IPS-18c (cell line): ENCODE data around the gene OGT.
"Not testable (repeated sequence)": the region's sequence is repeated elsewhere in the genome, so short reads cannot be mapped to it uniquely, and the experiment has no call there.

ENCODE experiments used
- H3K4me3 ChIP-seq: 2 replicates; pipeline ENCODE4 v1.7.0; 2013; ENCODE audit warnings: low read depth, mild to moderate bottlenecking, low read length, moderate library complexity; ENCODE audit not compliant: insufficient read depth
- H3K9me3 ChIP-seq: one replicate; pipeline ENCODE4 v1.6.1; 2013; ENCODE audit warnings: mild to moderate bottlenecking, low read length, moderate library complexity; ENCODE audit not compliant: control insufficient read depth, insufficient read depth

The OGT gene

DNA sequence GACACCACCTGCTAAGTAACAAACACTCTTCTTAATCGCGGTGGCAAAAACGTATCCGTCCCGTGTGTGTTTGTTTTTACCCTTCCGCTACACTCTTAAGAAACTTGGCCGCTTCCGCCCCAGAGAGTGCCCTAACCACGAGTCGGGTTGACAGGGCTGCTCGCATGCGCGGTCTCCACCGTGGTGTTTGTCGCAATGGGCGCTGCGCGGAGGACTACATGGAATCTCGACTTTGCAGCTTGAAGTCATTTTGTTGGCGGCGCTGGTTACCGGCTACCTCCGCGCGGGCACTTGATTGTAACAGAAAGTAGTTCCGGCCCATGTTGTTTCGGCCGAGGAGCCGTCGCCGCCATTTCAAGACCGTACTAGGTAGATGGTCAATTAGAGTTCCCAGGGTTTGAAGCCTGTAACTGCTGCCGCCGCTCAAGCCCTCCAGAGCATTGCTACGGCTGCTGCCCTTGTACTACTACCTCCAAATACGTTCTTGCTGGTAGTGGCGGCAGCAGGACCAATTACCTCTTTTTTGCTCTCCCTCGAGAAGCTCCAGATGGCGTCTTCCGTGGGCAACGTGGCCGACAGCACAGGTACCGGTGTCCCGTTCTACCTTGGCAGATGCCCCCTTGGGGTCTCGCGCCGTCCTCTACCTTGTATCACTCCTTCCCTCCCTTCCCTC lies at the start of gene OGT:
Gene OGT, plus strand, starts transcription at position 352 of the 673 bp plus-strand sequence. Its CDS starts 196 bp downstream, at position 548.
- peak within 1 kb of the TSS; percentile 72 for H3K4me3 ChIP-seq

GRCh38 chrX:71487814-71488213 lies 45.1 kb upstream of the OGT start:
- Histone ChIP-seq H3K4me3 (no peak overlapping the region), H3K9me3 (no peaks in the 10 kb centered on the region)

More for the DNA sequence above, at the start of gene OGT:
- peaks cover 7% of the 10 kb centered on the region for H3K9me3 ChIP-seq

- Histone ChIP-seq H3K9me3 (no peaks in the 10 kb centered on the region), H3K4me3 (no peak overlapping the region)
Measured at GRCh38 chrX:71489540-71489939, 43.4 kb upstream of the OGT start.

DNA sequence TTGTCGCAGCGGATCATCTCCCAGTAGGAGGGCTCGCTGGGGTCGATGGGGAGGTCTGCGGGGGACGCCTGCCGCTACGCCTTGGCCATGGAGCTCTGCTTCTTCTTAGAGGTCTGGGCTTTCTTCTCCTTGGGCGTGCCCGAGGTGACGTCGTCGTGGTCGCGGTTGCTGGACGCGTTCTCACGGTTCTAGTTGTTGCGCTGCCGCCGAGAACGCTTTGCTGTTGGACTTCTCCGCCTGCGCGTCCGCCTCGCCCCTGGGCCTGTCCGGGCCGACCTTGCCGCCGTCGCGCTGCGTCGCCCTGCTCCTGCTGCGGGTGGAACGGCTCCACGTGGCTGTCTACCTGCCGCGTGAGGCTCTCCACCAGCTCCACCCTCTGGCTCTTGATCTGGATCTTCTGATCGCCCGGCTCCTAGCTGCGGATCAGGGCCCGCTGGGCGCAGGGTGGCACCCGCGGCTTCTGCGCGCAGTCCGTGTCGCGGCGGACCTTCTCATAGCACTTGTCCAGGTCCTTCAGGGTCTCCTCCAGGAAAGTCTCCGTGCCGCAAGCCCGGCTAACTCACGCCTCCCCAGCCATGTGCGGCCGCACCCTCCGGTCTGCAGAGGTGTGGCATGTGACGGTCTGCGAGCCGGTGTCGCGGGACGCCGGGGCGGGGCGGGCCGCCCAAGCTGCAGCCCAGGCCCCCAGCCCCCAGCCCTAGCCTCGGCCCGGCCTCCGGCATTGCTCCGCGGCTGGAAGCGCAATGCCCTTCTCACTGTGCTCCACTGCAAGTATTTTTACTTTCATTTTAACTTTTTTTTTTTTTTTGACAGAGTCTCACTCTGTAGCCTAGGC lies 40.5 kb upstream of the OGT start:
- peaks cover 3% of the 10 kb centered on the region for H3K9me3 ChIP-seq
- no peak overlapping the region for H3K4me3 ChIP-seq

GRCh38 chrX:71493111-71493613 lies 39.7 kb upstream of the OGT start:
- Histone ChIP-seq H3K4me3 (no peak overlapping the region), H3K9me3 (peaks cover 3% of the 10 kb centered on the region)

DNA sequence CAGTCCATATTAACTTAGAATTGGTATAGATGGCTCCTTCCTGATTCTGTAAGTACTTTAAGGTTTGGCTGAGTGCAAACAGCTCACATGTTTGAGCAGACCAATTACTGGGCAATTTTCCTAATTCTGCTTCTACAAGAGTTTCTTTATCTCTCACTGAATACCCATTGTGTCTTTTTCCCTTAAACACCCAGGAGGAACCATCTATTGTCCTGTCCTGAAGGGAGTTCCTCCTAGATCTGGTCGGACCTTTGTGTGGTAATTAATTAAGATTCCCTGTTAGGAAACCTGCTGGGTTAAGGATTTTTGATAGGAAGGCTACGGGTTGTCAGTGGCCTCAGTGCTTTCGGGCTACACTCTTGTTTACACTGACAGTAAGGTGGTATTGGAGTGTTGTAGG lies 36.9 kb upstream of the OGT start:
- not testable (repeated sequence) for H3K9me3 ChIP-seq, H3K4me3 ChIP-seq

DNA sequence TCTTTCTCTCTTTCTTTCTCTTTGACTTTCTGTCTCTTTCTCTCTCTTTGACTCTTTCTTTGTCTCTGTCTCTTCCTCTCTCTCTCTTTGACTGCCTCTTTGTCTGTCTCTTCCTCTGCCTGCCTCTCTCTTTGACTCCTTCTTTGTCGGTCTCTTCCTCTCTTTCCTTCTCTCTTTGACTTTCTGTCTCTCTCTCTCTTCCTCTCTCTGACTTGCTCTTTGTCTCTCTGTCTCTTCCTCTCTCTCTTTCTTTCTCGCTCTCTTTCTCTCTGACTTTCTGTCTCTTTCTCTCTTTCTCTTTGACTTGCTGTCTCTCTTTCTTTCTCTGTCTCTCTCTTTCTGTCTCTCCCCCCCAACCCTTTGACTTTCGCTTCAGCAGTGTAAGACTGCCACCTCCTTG lies 36.4 kb upstream of the OGT start:
- Histone ChIP-seq H3K4me3 (no peak overlapping the region), H3K9me3 (peaks cover 3% of the 10 kb centered on the region)

GRCh38 chrX:71502080-71502479 lies 30.8 kb upstream of the OGT start:
- not testable (repeated sequence) for H3K4me3 ChIP-seq, H3K9me3 ChIP-seq

DNA sequence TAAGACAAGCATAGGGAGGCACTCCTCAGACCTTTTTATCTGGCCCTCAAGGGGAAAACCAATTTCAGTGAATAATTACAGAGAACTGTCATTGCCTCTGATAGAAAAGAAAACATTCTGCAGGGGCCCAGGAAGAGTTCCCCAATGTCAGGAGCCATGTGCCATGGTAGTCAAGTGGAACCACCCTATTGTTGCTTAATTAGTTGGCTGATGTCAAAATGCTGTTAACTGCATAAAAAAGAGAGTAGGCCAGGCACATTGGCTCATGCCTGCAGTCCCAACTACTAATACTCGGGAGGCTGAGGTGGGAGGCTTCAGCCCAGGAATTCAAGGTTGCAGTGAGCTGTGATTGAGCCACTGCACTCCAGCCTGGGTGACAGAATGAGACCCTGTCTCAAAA lies 28.6 kb upstream of the OGT start:
- no peak overlapping the region for H3K4me3 ChIP-seq
- no peaks in the 10 kb centered on the region for H3K9me3 ChIP-seq

DNA sequence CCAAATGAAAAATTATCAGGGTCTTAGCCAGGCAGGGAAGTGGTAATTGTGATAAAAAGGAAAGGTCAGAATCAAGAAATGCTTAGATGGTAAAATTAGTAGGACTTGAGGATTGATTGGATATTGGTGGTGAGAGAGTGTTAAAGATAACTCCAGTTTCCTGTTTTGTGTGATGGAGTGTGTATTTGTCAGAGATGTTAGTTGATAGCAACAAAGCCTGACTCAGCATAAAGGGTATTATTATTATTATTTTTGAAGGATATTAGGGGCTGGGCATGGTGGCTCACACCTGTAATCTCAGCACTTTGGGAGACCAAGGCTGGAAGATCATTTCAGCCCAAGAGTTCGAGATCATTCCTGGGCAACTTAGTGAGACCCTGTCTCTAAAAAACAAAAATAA lies 23.6 kb upstream of the OGT start:
- no peak overlapping the region for H3K4me3 ChIP-seq
- H3K9me3 ChIP-seq = peaks cover 3% of the 10 kb centered on the region

- Histone ChIP-seq H3K4me3 (no peak overlapping the region), H3K9me3 (peaks cover 3% of the 10 kb centered on the region)
Measured at GRCh38 chrX:71510161-71510560, 22.7 kb upstream of the OGT start.

DNA sequence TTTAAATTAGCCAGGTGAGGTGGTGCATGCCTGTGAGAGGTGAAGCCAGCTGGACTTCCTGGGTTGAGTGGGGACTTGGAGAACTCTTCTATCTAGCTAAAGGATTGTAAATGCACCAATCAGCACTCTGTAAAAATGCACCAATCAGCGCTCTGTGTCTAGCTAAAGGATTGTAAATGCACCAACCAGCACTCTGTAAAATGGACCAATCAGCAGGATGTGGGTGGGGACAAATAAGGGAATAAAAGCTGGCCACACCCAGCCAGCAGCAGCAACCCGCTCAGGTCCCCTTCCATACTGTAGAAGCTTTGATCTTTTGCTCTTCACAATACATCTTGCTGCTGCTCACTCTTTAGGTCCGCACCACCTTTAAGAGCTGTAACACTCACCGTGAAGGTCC lies 19.2 kb upstream of the OGT start:
- H3K9me3 ChIP-seq = not testable (repeated sequence)

DNA sequence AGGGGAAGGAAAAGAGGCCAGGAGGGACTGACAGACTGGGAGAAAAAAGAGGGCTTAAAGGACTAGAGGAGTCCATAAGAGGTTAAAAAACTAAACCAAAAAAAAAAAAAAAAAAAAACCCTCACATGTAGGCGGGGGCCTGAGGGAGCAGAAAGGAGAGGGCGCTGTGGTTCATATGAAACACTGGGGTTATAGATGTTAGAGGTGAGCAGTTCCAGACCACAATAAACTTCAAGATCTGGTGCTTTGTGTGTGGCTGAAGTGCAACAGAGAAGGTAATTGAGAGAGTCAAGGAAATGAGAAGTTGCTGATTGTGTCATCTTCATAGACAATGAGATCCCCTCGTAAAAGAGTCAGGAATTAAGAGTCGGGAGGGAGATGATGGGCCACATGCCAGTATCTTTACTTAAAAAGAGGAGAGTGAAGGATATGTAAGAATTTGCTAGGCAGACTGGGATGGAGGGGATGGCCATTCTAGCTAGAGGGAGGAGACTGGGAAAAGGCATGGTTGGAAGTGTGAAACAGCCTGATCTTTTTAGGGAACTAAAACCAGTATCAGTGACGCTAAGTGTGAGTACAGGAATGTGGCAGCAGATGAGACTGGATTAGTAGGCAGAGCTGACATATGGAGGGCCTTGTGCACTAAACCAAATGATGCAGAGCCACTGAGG lies 18.4 kb upstream of the OGT start:
- no peak overlapping the region for H3K4me3 ChIP-seq
- H3K9me3 ChIP-seq = peaks cover 5% of the 10 kb centered on the region

More for the DNA sequence above, 19.2 kb upstream of the OGT start:
- H3K4me3 ChIP-seq = not testable (repeated sequence)

DNA sequence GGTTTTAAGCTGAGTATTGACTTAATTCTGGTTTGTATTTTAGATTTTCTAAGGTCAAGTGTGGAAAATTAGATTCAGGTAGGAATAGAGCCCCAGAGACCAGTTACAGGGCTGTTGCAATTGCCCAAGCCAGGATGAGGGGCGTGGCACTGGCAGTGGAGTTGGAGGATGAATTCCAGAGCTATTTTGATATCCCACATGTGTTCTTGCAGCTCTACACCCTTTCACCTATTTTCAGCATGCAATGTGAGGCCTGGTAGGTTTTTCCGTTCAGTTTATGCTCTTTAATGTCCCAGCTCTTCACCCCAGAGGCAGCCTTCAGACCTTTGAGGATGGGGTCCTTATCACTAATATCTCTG lies 17.9 kb upstream of the OGT start:
- Histone ChIP-seq H3K9me3 (peaks cover 5% of the 10 kb centered on the region), H3K4me3 (no peak overlapping the region)

- no peak overlapping the region for H3K4me3 ChIP-seq
Measured at GRCh38 chrX:71525316-71525715, 7.6 kb upstream of the OGT start.

DNA sequence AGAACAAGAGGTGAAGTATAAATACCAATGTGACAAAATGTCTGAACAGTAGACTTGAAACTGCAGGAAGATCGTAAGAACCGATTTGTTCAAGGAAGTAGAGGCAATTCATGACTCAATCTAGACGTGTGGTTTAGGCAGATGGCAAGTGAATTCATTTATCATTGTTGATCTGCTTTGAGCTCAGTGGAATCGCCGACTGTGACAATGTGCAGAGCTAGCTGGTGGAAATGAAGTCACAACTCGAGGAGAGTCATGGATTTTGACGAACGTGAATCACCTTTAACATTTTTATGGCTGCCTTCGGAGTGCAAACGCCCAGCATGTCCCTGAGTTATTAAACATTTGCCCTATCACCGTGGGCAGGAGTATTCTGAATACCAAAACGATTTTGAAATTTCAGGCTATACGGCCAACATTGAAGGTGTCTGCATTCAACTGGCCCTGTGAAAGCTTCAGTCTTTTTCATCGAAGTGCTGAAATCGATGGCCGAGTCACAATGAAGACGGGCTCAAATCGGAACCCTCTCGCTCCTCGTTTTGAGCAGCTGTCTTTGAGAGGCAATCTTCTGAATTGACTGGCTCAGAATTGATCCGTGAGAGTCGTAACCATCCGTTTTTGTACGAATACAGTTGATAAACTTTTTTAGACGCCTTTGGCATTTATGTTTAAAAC lies 689 bp upstream of the OGT start:
- H3K9me3 ChIP-seq = peaks cover 7% of the 10 kb centered on the region
- H3K4me3 ChIP-seq = peak overlapping the region; percentile 34

More at GRCh38 chrX:71525316-71525715, 7.6 kb upstream of the OGT start:
- H3K9me3 ChIP-seq = peaks cover 2% of the 10 kb centered on the region

DNA sequence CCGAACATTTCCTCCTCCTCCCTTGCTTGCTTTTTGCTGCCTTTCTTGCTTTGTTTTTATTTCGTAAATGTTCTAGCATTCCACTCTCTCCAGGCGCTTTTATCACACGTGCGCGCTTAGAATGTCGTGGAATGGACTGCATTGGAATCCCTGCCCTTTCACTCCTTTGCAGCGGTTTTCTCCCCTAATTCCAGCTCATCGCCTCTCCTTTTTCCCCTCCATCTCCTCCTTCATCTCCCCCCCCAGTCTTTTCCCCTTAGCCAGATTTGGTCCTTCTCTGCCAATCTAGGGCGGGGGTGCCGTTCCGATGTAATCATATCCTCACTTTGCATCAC lies 579 bp downstream of the OGT start:
- Histone ChIP-seq H3K4me3 (peak overlapping the region; percentile 72), H3K9me3 (peaks cover 7% of the 10 kb centered on the region)
